ENCODE measurements around the gene AK1. TPM values are rescaled to one million over a fixed set of nuclear protein-coding genes. Genes with fewer than 3 reads are reported as not detected.

The AK1 gene
- total RNA-seq, 1 experiment from 2014 or later = 35.8 TPM

- Histone ChIP-seq H3K27me3 (replicated peaks; ENCODE audit: insufficient read depth, low read depth, low read length, poor library complexity) (no peaks in the 10 kb centered on the region), H3K27ac (ENCODE audit: low read depth, low read length, poor library complexity, severe bottlenecking) (no peak overlapping the region), H3K4me3 (ENCODE audit: low read depth, low read length, poor library complexity, severe bottlenecking) (no peak overlapping the region), H3K36me3 (ENCODE audit: insufficient read depth, low read length, poor library complexity, severe bottlenecking) (no peaks in the 10 kb centered on the region), H3K9me3 (ENCODE audit: low read depth, low read length, poor library complexity, severe bottlenecking) (no peaks in the 10 kb centered on the region), H3K4me1 (ENCODE audit: insufficient read depth, low read length, poor library complexity, severe bottlenecking) (no peaks in the 10 kb centered on the region)
- intact Hi-C loops (cut with micrococcal nuclease; ENCODE audit: unreplicated experiment) = loop anchor here (5.0 kb wide), 1 partner anchor 79 kb away; the partner anchor contains the start of gene CDK9
- ChIA-PET CTCF (no interaction called here), POLR2A (ENCODE audit: low non-redundant PET) (no interaction called here)
- DNase-seq (ENCODE audit: low spot score) = no peak
- TF ChIP-seq CTCF (conservative IDR thresholded peaks at IDR 0.05; ENCODE audit: low read depth, low read length) (no peak), EZH2 (IDR thresholded peaks at IDR 0.05; ENCODE audit: borderline replicate concordance, low read depth, low read length, poor library complexity, severe bottlenecking) (no peak)
- BruUV-seq (replicated peaks) = no TSS peak
Observed at GRCh38 chr9:127865645-127866464, 11.6 kb downstream of the AK1 start.

- POLR2A ChIA-PET (ENCODE audit: low non-redundant PET) = no interaction called here
- Histone ChIP-seq H3K27ac (ENCODE audit: low read depth, low read length, poor library complexity, severe bottlenecking) (no peak overlapping the region), H3K4me1 (ENCODE audit: insufficient read depth, low read length, poor library complexity, severe bottlenecking) (no peaks in the 10 kb centered on the region), H3K27me3 (replicated peaks; ENCODE audit: insufficient read depth, low read depth, low read length, poor library complexity) (no peaks in the 10 kb centered on the region), H3K4me3 (ENCODE audit: low read depth, low read length, poor library complexity, severe bottlenecking) (no peak overlapping the region), H3K9me3 (ENCODE audit: low read depth, low read length, poor library complexity, severe bottlenecking) (no peaks in the 10 kb centered on the region), H3K36me3 (ENCODE audit: insufficient read depth, low read length, poor library complexity, severe bottlenecking) (no peaks in the 10 kb centered on the region)
- TF ChIP-seq EZH2 (IDR thresholded peaks at IDR 0.05; ENCODE audit: borderline replicate concordance, low read depth, low read length, poor library complexity, severe bottlenecking) (no peak), CTCF (conservative IDR thresholded peaks at IDR 0.05; ENCODE audit: low read depth, low read length) (no peak)
- intact Hi-C loops (cut with micrococcal nuclease; ENCODE audit: unreplicated experiment) = no loop called here
- no peak for DNase-seq (ENCODE audit: low spot score)
- BruUV-seq (replicated peaks) = no TSS peak
- CTCF ChIA-PET = no interaction called here
Observed at GRCh38 chr9:127863191-127863621, 14.3 kb downstream of the AK1 start.

- no TSS peak for BruUV-seq (replicated peaks)
- CTCF ChIA-PET = interaction anchor here (0.6 kb wide), 1 partner anchor 31 kb away, joined by 3 read pairs; no protein-coding TSS in a partner anchor
- no peaks in the 10 kb centered on the region for H3K4me1 ChIP-seq (ENCODE audit: insufficient read depth, low read length, poor library complexity, severe bottlenecking)
- H3K27me3 ChIP-seq (replicated peaks; ENCODE audit: insufficient read depth, low read depth, low read length, poor library complexity) = no peaks in the 10 kb centered on the region
- no peaks in the 10 kb centered on the region for H3K9me3 ChIP-seq (ENCODE audit: low read depth, low read length, poor library complexity, severe bottlenecking)
- TF ChIP-seq CTCF (conservative IDR thresholded peaks at IDR 0.05; ENCODE audit: low read depth, low read length) (no peak), EZH2 (IDR thresholded peaks at IDR 0.05; ENCODE audit: borderline replicate concordance, low read depth, low read length, poor library complexity, severe bottlenecking) (no peak)
- no peak overlapping the region for H3K4me3 ChIP-seq (ENCODE audit: low read depth, low read length, poor library complexity, severe bottlenecking)
- no peaks in the 10 kb centered on the region for H3K36me3 ChIP-seq (ENCODE audit: insufficient read depth, low read length, poor library complexity, severe bottlenecking)
- intact Hi-C loops (cut with micrococcal nuclease; ENCODE audit: unreplicated experiment) = no loop called here
- H3K27ac ChIP-seq (ENCODE audit: low read depth, low read length, poor library complexity, severe bottlenecking) = no peak overlapping the region
- DNase-seq (ENCODE audit: low spot score) = no peak
- POLR2A ChIA-PET (ENCODE audit: low non-redundant PET) = no interaction called here
Observed at GRCh38 chr9:127862075-127863011, 15.1 kb downstream of the AK1 start.
